Measurements from ENCODE around the gene DLX6. TPM values are rescaled to one million over a fixed set of nuclear protein-coding genes. Genes with fewer than 3 reads are reported as not detected.

The DLX6 gene
- total RNA-seq, 4 donors from 2014 or later: 0.59 to 5.0 (median 1.6) TPM

GRCh38 chr7:96996958-96997511, 8.3 kb upstream of the DLX6 start:
- WGBS, 2 donors: 8 to 11% methylated on average over 14 of the region's 14 CpGs
- intact Hi-C loops (cut with DNase I; ENCODE audit: low total_unique reads): no loop called here
- no peak for DNase-seq (ENCODE audit: low spot score in 2 of 2)
- no peak overlapping the region for H3K4me3 ChIP-seq (ENCODE audit: low read depth, poor library complexity, severe bottlenecking)
- TF ChIP-seq, protein P1, sequence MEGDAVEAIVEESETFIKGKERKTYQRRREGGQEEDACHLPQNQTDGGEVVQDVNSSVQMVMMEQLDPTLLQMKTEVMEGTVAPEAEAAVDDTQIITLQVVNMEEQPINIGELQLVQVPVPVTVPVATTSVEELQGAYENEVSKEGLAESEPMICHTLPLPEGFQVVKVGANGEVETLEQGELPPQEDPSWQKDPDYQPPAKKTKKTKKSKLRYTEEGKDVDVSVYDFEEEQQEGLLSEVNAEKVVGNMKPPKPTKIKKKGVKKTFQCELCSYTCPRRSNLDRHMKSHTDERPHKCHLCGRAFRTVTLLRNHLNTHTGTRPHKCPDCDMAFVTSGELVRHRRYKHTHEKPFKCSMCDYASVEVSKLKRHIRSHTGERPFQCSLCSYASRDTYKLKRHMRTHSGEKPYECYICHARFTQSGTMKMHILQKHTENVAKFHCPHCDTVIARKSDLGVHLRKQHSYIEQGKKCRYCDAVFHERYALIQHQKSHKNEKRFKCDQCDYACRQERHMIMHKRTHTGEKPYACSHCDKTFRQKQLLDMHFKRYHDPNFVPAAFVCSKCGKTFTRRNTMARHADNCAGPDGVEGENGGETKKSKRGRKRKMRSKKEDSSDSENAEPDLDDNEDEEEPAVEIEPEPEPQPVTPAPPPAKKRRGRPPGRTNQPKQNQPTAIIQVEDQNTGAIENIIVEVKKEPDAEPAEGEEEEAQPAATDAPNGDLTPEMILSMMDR (IDR thresholded peaks at IDR 0.05): no peak
- TF ChIP-seq POLR2A (IDR thresholded peaks at IDR 0.05): no peak

DNA sequence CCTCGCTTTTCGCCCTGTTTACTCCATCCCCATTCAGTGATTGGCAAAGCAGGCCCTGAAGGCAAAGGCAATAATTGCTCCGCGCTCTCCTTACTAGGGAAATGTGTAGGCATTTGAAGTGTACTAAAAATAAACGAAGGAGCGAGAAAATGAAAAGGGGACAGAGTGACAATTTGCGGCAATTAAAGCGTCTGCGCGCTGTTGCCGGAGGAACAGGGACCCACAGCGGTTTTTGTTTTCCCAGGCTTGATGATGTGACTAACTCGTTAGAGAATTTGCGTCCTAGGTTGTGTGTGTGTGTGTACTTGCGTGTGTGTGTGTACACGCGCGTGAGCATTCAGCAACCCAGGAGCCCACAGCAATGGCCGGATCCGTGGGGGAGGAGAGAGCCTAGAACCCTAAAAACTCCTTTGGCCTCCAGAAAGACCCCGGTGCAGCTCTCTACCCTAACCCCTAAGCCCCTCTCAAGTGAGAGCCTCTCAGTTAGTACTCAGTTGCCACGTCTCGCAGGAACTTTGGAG, 7.8 kb upstream of the DLX6 start:
- DNase-seq (ENCODE audit: low spot score in 2 of 2): no peak
- WGBS, 2 donors: 9 to 15% methylated on average over 23 of the region's 23 CpGs
- H3K4me3 ChIP-seq (ENCODE audit: low read depth, poor library complexity, severe bottlenecking): no peak overlapping the region
- intact Hi-C loops (cut with DNase I; ENCODE audit: low total_unique reads): no loop called here
- no peak for TF ChIP-seq POLR2A (IDR thresholded peaks at IDR 0.05)
- TF ChIP-seq, protein P1 (IDR thresholded peaks at IDR 0.05): no peak

GRCh38 chr7:96998333-96998732, 7.0 kb upstream of the DLX6 start:
- no peak overlapping the region for H3K4me3 ChIP-seq (ENCODE audit: low read depth, poor library complexity, severe bottlenecking)
- TF ChIP-seq, protein P1 (IDR thresholded peaks at IDR 0.05): no peak
- no peak for TF ChIP-seq POLR2A (IDR thresholded peaks at IDR 0.05)
- intact Hi-C loops (cut with DNase I; ENCODE audit: low total_unique reads): no loop called here
- DNase-seq (ENCODE audit: low spot score in 2 of 2): no peak
- WGBS, 2 donors: 8 to 12% methylated on average over 11 of the region's 11 CpGs

- no peak for TF ChIP-seq POLR2A (IDR thresholded peaks at IDR 0.05)
- TF ChIP-seq, protein P1 (IDR thresholded peaks at IDR 0.05): no peak
- 1 to 5% methylated on average over 14 of the region's 14 CpGs for WGBS, 2 donors
- intact Hi-C loops (cut with DNase I; ENCODE audit: low total_unique reads): no loop called here
Measured at GRCh38 chr7:96998744-96999143, 6.6 kb upstream of the DLX6 start.

GRCh38 chr7:97001221-97001620, 4.1 kb upstream of the DLX6 start:
- H3K4me3 ChIP-seq (ENCODE audit: low read depth, poor library complexity, severe bottlenecking): no peak overlapping the region
- intact Hi-C loops (cut with DNase I; ENCODE audit: low total_unique reads): no loop called here
- no peak for TF ChIP-seq POLR2A (IDR thresholded peaks at IDR 0.05)
- TF ChIP-seq, protein P1 (IDR thresholded peaks at IDR 0.05): no peak
- WGBS, 2 donors: 61 to 65% methylated on average over 3 of the region's 3 CpGs
- no peak for DNase-seq (ENCODE audit: low spot score in 2 of 2)

More at GRCh38 chr7:96998744-96999143, 6.6 kb upstream of the DLX6 start:
- DNase-seq (ENCODE audit: low spot score in 2 of 2): no peak
- no peak overlapping the region for H3K4me3 ChIP-seq (ENCODE audit: low read depth, poor library complexity, severe bottlenecking)

All from lower leg skin (tissue), 4 donors.